Measurements from ENCODE around the gene POP4.

POP4 gene

GRCh38 chr19:29635963-29636362, 29.9 kb downstream of the POP4 start:
- FAIRE-seq, result no peak

- no peak for FAIRE-seq
These were observed 30.7 kb downstream of the POP4 start for GRCh38 chr19:29636553-29637360.

GRCh38 chr19:29639086-29639485, 33.0 kb downstream of the POP4 start:
- no peak for FAIRE-seq

- no peak for FAIRE-seq
These were observed 34.1 kb downstream of the POP4 start for GRCh38 chr19:29640231-29640630.

- FAIRE-seq, result no peak
These were observed 35.5 kb downstream of the POP4 start for GRCh38 chr19:29641597-29641996.

GRCh38 chr19:29643361-29643935, 37.4 kb downstream of the POP4 start:
- FAIRE-seq, result no peak

GRCh38 chr19:29644210-29644609, 38.1 kb downstream of the POP4 start:
- no peak for FAIRE-seq

- FAIRE-seq, result no peak
These were observed 39.4 kb downstream of the POP4 start for GRCh38 chr19:29645491-29645867.

- FAIRE-seq, result no peak
These were observed 39.8 kb downstream of the POP4 start for GRCh38 chr19:29645911-29646310.

GRCh38 chr19:29650772-29651387, 44.8 kb downstream of the POP4 start:
- no peak for FAIRE-seq

GRCh38 chr19:29651622-29652394, 45.7 kb downstream of the POP4 start:
- FAIRE-seq, result no peak

- no peak for FAIRE-seq
These were observed 47.3 kb downstream of the POP4 start for GRCh38 chr19:29653398-29653797.

- FAIRE-seq, result no peak
These were observed 49.7 kb downstream of the POP4 start for GRCh38 chr19:29655648-29656335.

GRCh38 chr19:29658221-29658991, 52.3 kb downstream of the POP4 start:
- FAIRE-seq, result no peak

- no peak for FAIRE-seq
These were observed 54.8 kb downstream of the POP4 start for GRCh38 chr19:29660835-29661234.

- no peak for FAIRE-seq
These were observed 56.2 kb downstream of the POP4 start for GRCh38 chr19:29662278-29662603.

- FAIRE-seq, result no peak
These were observed 56.7 kb downstream of the POP4 start for GRCh38 chr19:29662604-29663404.

GRCh38 chr19:29663861-29664752, 58.0 kb downstream of the POP4 start:
- FAIRE-seq, result no peak

GRCh38 chr19:29664753-29665214, 58.7 kb downstream of the POP4 start:
- no peak for FAIRE-seq

GRCh38 chr19:29665215-29665825, 59.2 kb downstream of the POP4 start, which contains the start of gene PLEKHF1:
TSS of gene PLEKHF1 (plus strand) at chr19:29665461. CDS start at chr19:29673840, 8,379 bp downstream.
- no peak for FAIRE-seq

Measured in TTC549 (cell line).